NCI-H748 (cell line): ENCODE data around the gene IGF1R.
"Not testable (repeated sequence)": the region's sequence is repeated elsewhere in the genome, so short reads cannot be mapped to it uniquely, and the experiment has no call there.

ENCODE experiments used
- DNase-seq: peaks from one replicate; lab custom pipeline; 2025; ENCODE audit not compliant: unreplicated experiment; lab: John Stamatoyannopoulos, UW

Gene IGF1R

GRCh38 chr15:98647774-98648653 lies at the start of gene IGF1R:
IGF1R (plus strand) TSS chr15:98648539; CDS start chr15:98649582, 1,043 bp downstream.
- peak; percentile 77 for DNase-seq

DNA sequence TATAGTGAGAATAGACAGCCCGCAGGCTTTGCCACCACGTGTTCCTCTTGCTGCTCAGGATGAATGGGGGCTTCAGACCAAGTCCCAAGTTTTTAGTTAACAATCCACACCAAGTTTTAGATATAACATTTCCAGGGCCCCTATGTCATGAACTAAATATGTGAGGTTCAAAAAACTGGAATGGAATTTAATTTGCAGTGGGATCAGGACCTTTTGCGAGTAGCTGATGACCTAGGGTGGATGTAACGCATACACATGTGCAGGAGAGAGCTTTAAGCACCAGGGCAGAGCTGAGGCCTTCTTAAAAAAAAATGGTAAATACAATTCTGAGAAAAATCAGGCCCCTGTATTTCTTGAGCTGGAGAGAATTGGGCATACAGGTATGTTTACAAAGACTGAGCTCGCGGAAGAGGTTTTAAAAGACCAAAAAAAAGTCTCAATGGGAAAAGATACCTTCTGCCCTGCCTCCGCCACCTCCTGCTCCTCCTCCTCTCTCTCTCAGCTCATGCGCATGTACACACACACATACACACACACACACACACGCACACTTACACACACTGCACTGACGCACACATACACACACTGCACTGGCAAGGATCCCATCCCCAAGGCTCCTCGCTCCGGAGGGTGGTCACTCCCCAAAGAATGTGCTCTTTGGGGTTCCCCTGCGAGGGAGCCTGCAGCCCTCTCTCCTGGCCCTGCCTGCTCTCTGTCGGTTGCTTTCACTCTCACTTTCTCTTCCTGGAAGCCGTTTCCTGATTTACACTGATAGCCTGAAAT lies 48.2 kb upstream of the IGF1R start:
- DNase-seq = no peak

DNA sequence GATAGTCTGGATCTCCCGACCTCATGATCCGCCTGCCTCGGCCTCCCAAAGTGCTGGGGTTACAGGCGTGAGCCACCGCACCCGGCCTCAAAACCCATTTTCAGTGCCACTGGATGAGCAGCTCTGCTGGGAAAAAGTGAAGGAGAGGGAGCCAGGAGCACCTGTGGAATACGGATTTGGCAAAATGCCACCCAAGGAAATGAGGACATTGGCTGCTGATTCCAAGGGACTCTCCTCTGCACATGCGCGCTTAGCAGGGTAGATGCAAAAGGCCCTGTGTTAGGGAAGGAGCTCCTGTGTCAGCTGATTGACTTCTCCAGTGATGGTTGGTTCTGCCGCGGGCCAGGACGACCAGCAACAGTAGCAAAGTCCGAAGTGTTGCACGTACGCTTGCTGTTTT lies 43.4 kb upstream of the IGF1R start:
- no peak for DNase-seq

GRCh38 chr15:98609144-98609852 lies 39.0 kb upstream of the IGF1R start:
- DNase-seq = no peak

DNA sequence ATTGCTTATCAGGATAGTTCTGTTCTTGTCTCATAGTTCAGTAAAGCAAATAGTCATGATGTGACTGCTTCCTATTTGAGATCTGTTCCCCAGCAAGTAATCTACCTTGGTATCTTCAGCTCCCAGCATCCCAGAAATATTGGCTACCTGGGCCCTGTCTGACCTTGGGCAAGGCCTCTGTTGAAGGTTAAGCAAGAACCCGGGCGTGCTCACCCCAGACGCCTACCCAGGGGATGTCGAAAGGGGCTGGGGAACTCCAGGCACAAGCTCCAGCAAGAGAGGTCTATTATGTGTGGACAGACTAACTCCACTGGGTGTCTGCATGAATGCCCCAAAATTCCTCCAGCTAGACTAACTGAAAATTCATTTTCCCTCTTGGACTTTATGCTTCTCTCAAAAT lies 37.3 kb upstream of the IGF1R start:
- no peak for DNase-seq

GRCh38 chr15:98611808-98612207 lies 36.5 kb upstream of the IGF1R start:
- peak; percentile 59 for DNase-seq

DNA sequence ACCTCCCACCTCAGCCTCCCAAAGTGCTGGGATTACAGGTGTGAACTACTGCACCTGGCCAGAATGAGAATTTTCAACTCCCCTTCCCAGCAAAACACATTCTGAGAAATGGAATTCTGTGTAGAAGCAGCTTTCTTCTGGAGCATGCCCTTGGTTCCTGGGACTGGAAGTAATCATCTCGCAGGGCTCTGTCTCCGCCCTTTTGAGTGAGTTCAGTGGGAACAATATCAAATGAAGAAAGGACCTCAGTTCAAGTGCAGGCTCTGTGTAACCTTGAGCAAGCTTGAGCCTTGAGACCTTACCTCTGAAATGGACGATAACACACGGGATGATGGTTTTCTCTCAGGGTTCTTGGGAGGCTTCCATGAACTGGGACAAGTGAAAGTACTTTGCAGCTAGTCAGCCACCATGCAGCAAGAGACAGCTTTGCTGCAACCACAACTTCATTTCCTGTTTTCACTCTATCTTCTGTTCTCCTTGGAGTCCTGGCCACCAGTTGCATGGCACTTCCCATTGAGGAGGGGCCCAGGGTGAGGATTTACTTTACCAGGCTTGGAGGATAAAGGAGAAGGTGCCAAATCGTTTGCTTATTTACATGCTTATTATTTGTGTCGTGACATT lies 35.7 kb upstream of the IGF1R start:
- no peak for DNase-seq

GRCh38 chr15:98614681-98615080 lies 33.7 kb upstream of the IGF1R start:
- no peak for DNase-seq

- DNase-seq = no peak
Measured at GRCh38 chr15:98616397-98616796, 31.9 kb upstream of the IGF1R start.

DNA sequence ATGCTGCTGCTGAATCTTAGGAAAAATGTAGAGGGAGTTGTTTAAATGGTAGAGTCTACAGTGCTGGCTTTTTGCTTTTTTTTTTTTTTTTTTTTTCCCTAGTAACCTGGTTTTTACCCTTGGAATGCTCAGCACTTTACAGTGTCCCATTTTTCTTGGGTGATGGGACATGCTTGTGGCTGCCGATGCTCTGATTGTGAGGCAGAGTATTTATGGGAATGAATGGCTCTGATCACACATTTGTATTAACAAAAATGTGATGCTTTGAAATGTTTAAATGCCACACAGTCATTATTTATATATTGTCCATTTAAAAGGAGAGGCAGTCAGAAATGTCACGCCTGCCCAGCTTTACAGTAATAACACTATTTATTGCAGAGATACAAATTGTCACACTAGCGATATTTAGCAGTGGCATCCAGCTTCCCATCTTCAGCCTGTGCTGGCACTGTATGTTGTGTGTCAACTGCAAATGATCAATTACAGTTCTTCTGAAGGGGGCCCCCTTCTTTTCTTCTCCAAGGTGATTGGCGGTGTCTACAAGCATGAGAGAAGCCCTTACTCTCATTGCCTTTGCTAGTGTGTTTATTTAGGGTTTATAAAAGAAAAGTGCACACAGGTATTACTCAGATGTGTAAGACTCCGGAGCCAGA lies 30.9 kb upstream of the IGF1R start:
- DNase-seq = no peak

DNA sequence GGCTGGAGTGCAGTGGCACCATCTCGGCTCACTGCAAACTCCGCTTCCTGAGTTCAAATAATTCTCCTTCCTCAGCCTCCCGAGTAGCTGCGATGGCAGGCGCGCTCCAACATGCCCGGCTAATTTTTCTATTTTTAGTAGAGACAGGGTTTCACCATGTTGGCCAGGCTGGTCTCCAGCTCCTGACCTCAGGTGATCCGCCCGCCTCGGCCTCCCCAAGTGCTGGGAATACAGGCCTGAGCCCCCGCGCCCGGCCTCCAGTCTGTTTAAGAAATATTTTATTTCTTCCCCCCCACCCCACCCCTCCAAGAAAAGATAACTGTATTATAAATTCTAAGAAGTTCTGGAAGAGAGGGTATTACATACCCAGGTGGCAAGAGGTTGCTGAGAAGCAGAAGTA lies 29.8 kb upstream of the IGF1R start:
- DNase-seq = not testable (repeated sequence)

DNA sequence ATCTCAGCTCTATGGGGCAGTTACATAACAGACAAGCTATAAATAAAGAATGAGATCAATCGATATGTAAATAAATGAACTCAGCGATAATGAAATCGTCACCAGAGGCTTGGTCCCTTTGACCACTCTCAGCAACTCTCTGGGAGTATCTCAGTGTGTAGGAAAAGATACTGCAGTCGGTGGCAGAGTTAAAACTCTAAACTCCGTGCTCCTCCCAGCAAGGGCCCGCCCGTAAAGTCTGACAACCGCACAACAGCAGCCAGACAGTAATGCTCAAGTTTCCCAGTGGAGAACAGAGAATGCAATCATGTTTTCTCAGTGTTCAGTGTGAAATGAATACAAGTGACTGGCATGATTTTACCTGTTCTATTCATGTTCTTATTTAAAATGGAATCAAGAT lies 28.3 kb upstream of the IGF1R start:
- no peak for DNase-seq

DNA sequence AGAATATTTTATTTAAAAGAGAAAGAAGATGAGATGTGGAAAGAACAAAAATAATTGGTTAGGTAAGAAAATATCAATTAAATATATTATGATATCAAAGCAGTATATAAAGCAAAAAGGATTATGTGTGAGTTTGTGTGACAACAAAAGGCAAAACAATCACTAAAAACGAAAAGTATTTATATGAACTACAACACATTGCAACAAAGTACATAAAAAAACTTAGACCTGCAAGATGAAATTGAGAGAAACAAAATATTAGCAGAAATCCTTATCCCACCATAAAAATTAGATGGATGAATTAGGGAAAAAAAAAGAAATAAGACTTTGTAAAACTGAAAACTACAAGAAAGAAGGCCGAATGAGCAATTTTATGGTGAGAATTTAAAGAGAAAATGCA lies 27.3 kb upstream of the IGF1R start:
- no peak for DNase-seq

GRCh38 chr15:98625614-98626013 lies 22.7 kb upstream of the IGF1R start:
- no peak for DNase-seq

- DNase-seq = no peak
Measured at GRCh38 chr15:98626153-98626552, 22.2 kb upstream of the IGF1R start.

GRCh38 chr15:98628216-98628615 lies 20.1 kb upstream of the IGF1R start:
- DNase-seq = no peak

GRCh38 chr15:98635848-98636247 lies 12.5 kb upstream of the IGF1R start:
- DNase-seq = no peak

GRCh38 chr15:98643115-98643514 lies 5.2 kb upstream of the IGF1R start:
- no peak for DNase-seq

DNA sequence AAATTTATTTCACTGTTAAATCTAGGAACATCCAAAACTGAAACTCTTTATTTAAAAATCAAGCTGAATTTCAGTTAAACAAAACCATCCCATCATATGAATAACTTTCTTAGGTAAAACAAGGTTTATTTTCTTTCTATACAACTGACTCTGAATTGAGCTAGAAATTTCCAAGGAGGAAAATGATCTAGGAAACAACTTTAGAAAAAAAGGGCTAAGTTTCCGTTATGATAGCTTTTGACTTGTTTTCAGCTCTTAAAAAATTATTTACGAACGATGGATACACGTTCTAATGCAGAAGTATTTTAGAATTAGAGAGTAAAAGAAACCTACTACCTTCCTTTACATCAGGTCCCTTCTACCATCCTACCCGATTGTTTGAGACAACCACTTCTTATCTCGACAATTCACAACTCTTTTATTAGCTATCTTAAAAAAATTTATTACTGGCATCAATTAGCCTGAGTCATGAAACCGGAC lies 1.8 kb upstream of the IGF1R start:
- DNase-seq = no peak

GRCh38 chr15:98647026-98647773 lies 1.1 kb upstream of the IGF1R start:
- DNase-seq = peak; percentile 51
